H9 (cell line): ENCODE data around the gene LIN9. TPM values are rescaled to one million over a fixed set of nuclear protein-coding genes. Genes with fewer than 3 reads are reported as not detected.

Source experiments
- DNase-seq: peaks from one replicate; pipeline ENCODE4 v3.0.0-alpha.2; 2017
- H2AFZ ChIP-seq: one replicate; pipeline ENCODE4 v1.6.1; 2013; ENCODE audit warnings: mild to moderate bottlenecking, low read length, control low read depth, moderate library complexity
- H2AK5ac ChIP-seq: 2 replicates; pipeline ENCODE4 v1.6.1; 2013; ENCODE audit warnings: low read length, control low read depth, mixed read lengths; ENCODE audit not compliant: insufficient read length
- H2BK120ac ChIP-seq: one replicate; pipeline ENCODE4 v1.6.1; 2013; ENCODE audit warnings: low read depth, mild to moderate bottlenecking, low read length, control low read depth, inconsistent platforms; ENCODE audit not compliant: poor library complexity, severe bottlenecking
- H2BK12ac ChIP-seq: 2 replicates; pipeline ENCODE4 v1.6.1; 2013; ENCODE audit warnings: low read length, control low read depth, mixed read lengths, low read depth; ENCODE audit not compliant: insufficient read length
- H2BK15ac ChIP-seq: 2 replicates; pipeline ENCODE4 v1.6.1; 2013; ENCODE audit warnings: low read depth, low read length, control low read depth
- H2BK20ac ChIP-seq: one replicate; pipeline ENCODE4 v1.6.1; 2013; ENCODE audit warnings: low read depth, mild to moderate bottlenecking, low read length, control low read depth, inconsistent platforms; ENCODE audit not compliant: poor library complexity, severe bottlenecking
- H2BK5ac ChIP-seq: 2 replicates; pipeline ENCODE4 v1.6.1; 2013; ENCODE audit warnings: low read length, control low read depth, mixed read lengths; ENCODE audit not compliant: insufficient read length
- H3K14ac ChIP-seq: 2 replicates; pipeline ENCODE4 v1.6.1; 2013; ENCODE audit warnings: low read length, control low read depth; ENCODE audit not compliant: insufficient read depth
- H3K18ac ChIP-seq: 2 replicates; pipeline ENCODE4 v1.6.1; 2013; ENCODE audit warnings: low read depth, mild to moderate bottlenecking, mixed read lengths, low read length, control low read depth; ENCODE audit not compliant: insufficient read length
- H3K23ac ChIP-seq: 2 replicates; pipeline ENCODE4 v1.6.1; 2013; ENCODE audit warnings: low read length, control low read depth, mixed read lengths, low read depth; ENCODE audit not compliant: insufficient read length
- H3K23me2 ChIP-seq: 2 replicates; pipeline ENCODE4 v1.6.1; 2013; ENCODE audit warnings: low read depth, mild to moderate bottlenecking, mixed read lengths, low read length, control low read depth; ENCODE audit not compliant: insufficient read length, poor library complexity, severe bottlenecking
- H3K27ac ChIP-seq: 2 replicates; pipeline ENCODE4 v1.5.1; 2013; ENCODE audit warnings: low read length, control low read depth, mixed read lengths, low read depth; ENCODE audit not compliant: insufficient read length
- H3K27me3 ChIP-seq: 2 replicates; pipeline ENCODE4 v1.6.1; 2013; ENCODE audit warnings: low read length, control low read depth, inconsistent platforms; ENCODE audit not compliant: insufficient read depth
- H3K4ac ChIP-seq: 2 replicates; pipeline ENCODE4 v1.6.1; 2013; ENCODE audit warnings: low read depth, mild to moderate bottlenecking, control low read depth, inconsistent platforms, low read length, moderate library complexity
- H3K4me1 ChIP-seq: 2 replicates; pipeline ENCODE4 v1.6.1; 2013; ENCODE audit warnings: low read length, control low read depth, inconsistent platforms; ENCODE audit not compliant: insufficient read depth
- H3K4me2 ChIP-seq: 2 replicates; pipeline ENCODE4 v1.6.1; 2013; ENCODE audit warnings: low read length, control low read depth, mixed read lengths; ENCODE audit not compliant: insufficient read length, insufficient read depth
- H3K56ac ChIP-seq: 2 replicates; pipeline ENCODE4 v1.6.1; 2013; ENCODE audit warnings: low read depth, mild to moderate bottlenecking, mixed read lengths, low read length, control low read depth; ENCODE audit not compliant: insufficient read length
- H3K79me1 ChIP-seq: 2 replicates; pipeline ENCODE4 v1.6.1; 2013; ENCODE audit warnings: low read depth, mild to moderate bottlenecking, moderate library complexity, low read length, control low read depth, inconsistent platforms; ENCODE audit not compliant: insufficient read depth, poor library complexity, severe bottlenecking
- H3K79me2 ChIP-seq: 2 replicates; pipeline ENCODE4 v1.6.1; 2013; ENCODE audit warnings: low read length, control low read depth, inconsistent platforms; ENCODE audit not compliant: insufficient read depth
- H3K9ac ChIP-seq: 2 replicates; pipeline ENCODE4 v1.6.1; 2013; ENCODE audit warnings: low read length, control low read depth, mixed read lengths; ENCODE audit not compliant: insufficient read length; ENCODE audit errors: extremely low read depth
- H3K9me3 ChIP-seq: one replicate; pipeline ENCODE4 v1.6.1; 2013; ENCODE audit warnings: low read depth, low read length, inconsistent platforms; ENCODE audit not compliant: control insufficient read depth
- H3T11ph ChIP-seq: one replicate; pipeline ENCODE4 v1.6.1; 2013; ENCODE audit warnings: mild to moderate bottlenecking, low read length, control low read depth, inconsistent platforms
- H4K20me1 ChIP-seq: one replicate; pipeline ENCODE4 v1.6.1; 2013; ENCODE audit not compliant: control insufficient read depth, insufficient read length, insufficient read depth
- H4K5ac ChIP-seq: 2 replicates; pipeline ENCODE4 v1.6.1; 2013; ENCODE audit warnings: low read depth, mild to moderate bottlenecking, mixed read lengths, low read length, control low read depth; ENCODE audit not compliant: insufficient read length
- H4K8ac ChIP-seq: replicated peaks from 2 replicates; pipeline ENCODE4 v1.6.1; 2013; ENCODE audit warnings: low read length, control low read depth, mixed read lengths, low read depth; ENCODE audit not compliant: insufficient read length
- H4K91ac ChIP-seq: 2 replicates; pipeline ENCODE4 v1.6.1; 2013; ENCODE audit warnings: low read depth, mild to moderate bottlenecking, moderate library complexity, mixed read lengths, low read length, control low read depth; ENCODE audit not compliant: insufficient read length
- H3K27ac Mint-ChIP-seq, 3 experiments: 2 replicates in 2 of 3; 3 replicates in 1 of 3; pipeline ENCODE4 v1.8.0; 2020 to 2021; ENCODE audit warnings: mixed read lengths in 3 of 3, mild to moderate bottlenecking in 1 of 3, moderate library complexity in 1 of 3
- H3K27me3 Mint-ChIP-seq: 2 replicates; pipeline ENCODE4 v1.8.0; 2021; ENCODE audit warnings: low read depth, mild to moderate bottlenecking, moderate library complexity, mixed read lengths
- H3K36me3 Mint-ChIP-seq, 3 experiments: 2 replicates in 2 of 3; 3 replicates in 1 of 3; pipeline ENCODE4 v1.8.0; 2020 to 2021; ENCODE audit warnings: low read depth in 3 of 3, mixed read lengths in 3 of 3; ENCODE audit not compliant: insufficient read depth in 1 of 3
- H3K4me1 Mint-ChIP-seq, 2 experiments: 2 replicates each; pipeline ENCODE4 v1.8.0; 2020; ENCODE audit warnings: mixed read lengths in 2 of 2
- H3K4me3 Mint-ChIP-seq, 2 experiments: 2 replicates in 1 of 2; 3 replicates in 1 of 2; pipeline ENCODE4 v1.8.0; 2020 to 2021; ENCODE audit warnings: mild to moderate bottlenecking in 2 of 2, mixed read lengths in 2 of 2, moderate library complexity in 1 of 2
- H3K9me3 Mint-ChIP-seq, 2 experiments: 2 replicates in 1 of 2; 3 replicates in 1 of 2; pipeline ENCODE4 v1.8.0; 2020; ENCODE audit warnings: mild to moderate bottlenecking in 2 of 2, mixed read lengths in 2 of 2, moderate library complexity in 1 of 2
- WGBS: extraction: QIAGEN DNeasy Blood & Tissue Kit; methylation state at CpG from one replicate; pipeline ENCODE4 v1.1.7; 2013; ENCODE audit warnings: missing lambda C conversion rate, low lambda C conversion rate, mixed read lengths; ENCODE audit not compliant: insufficient read length; ENCODE audit errors: extremely low coverage; 5-methylcytosine and 5-hydroxymethylcytosine counted together
- total RNA-seq: library from RNA; stranded (reverse); gene quantifications from 2 replicates; pipeline ENCODE4 v1.2.1, GENCODE V29; 2021
- TF ChIP-seq, protein P1 (sequence below): fragments of 200-600 bp; sonication (generic); conservative IDR thresholded peaks from 3 replicates; pipeline ENCODE4 v1.8.0; 2021; ENCODE audit warnings: antibody characterized with exemption, mild to moderate bottlenecking

The LIN9 gene
- total RNA-seq, 1 experiment from 2014 or later = 9.5 TPM

- Mint-ChIP-seq H3K36me3 (no peaks in the 10 kb centered on the region), H3K27ac (no peak overlapping the region), H3K27me3 (peaks cover 21% of the 10 kb centered on the region), H3K4me3 (no peak overlapping the region), H3K9me3 (no peaks in the 10 kb centered on the region), H3K4me1 (peaks cover 17 to 18% of the 10 kb centered on the region in 2 experiments)
- H3K14ac ChIP-seq = no peak overlapping the region
- H3K9ac ChIP-seq = no peak overlapping the region
- H2AFZ ChIP-seq = no peak overlapping the region
- no peak overlapping the region for H3T11ph ChIP-seq
- no peaks in the 10 kb centered on the region for H3K9me3 ChIP-seq
- no peak overlapping the region for H2BK12ac ChIP-seq
- H3K79me1 ChIP-seq = peaks cover 4% of the 10 kb centered on the region
- H3K4me2 ChIP-seq = no peak overlapping the region
- TF ChIP-seq, protein P1, sequence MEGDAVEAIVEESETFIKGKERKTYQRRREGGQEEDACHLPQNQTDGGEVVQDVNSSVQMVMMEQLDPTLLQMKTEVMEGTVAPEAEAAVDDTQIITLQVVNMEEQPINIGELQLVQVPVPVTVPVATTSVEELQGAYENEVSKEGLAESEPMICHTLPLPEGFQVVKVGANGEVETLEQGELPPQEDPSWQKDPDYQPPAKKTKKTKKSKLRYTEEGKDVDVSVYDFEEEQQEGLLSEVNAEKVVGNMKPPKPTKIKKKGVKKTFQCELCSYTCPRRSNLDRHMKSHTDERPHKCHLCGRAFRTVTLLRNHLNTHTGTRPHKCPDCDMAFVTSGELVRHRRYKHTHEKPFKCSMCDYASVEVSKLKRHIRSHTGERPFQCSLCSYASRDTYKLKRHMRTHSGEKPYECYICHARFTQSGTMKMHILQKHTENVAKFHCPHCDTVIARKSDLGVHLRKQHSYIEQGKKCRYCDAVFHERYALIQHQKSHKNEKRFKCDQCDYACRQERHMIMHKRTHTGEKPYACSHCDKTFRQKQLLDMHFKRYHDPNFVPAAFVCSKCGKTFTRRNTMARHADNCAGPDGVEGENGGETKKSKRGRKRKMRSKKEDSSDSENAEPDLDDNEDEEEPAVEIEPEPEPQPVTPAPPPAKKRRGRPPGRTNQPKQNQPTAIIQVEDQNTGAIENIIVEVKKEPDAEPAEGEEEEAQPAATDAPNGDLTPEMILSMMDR = no peak
- no peak overlapping the region for H3K18ac ChIP-seq
- peaks cover 11% of the 10 kb centered on the region for H3K23me2 ChIP-seq
- H4K91ac ChIP-seq = no peak overlapping the region
- H3K27ac ChIP-seq = no peak overlapping the region
- no peak overlapping the region for H3K4ac ChIP-seq
- H3K56ac ChIP-seq = no peak overlapping the region
- no peaks in the 10 kb centered on the region for H4K20me1 ChIP-seq
- peaks cover 5% of the 10 kb centered on the region; the same call in 1 of the 2 replicates for H3K79me2 ChIP-seq
- H3K23ac ChIP-seq = no peak overlapping the region
- H2AK5ac ChIP-seq = no peak overlapping the region
- no peaks in the 10 kb centered on the region; the same call in 1 of the 2 replicates for H3K27me3 ChIP-seq
- no peak overlapping the region for H2BK120ac ChIP-seq
- no peak overlapping the region for H4K8ac ChIP-seq
- no peak overlapping the region for H4K5ac ChIP-seq
- DNase-seq = no peak
- H2BK15ac ChIP-seq = no peak overlapping the region
- WGBS = no CpG with 5 or more reads among the region's 2 CpGs
- no peak overlapping the region for H2BK5ac ChIP-seq
- no peak overlapping the region for H2BK20ac ChIP-seq
- H3K4me1 ChIP-seq = peaks cover 3% of the 10 kb centered on the region; the same call in 1 of the 2 replicates
These were observed 3.1 kb upstream of the LIN9 start for GRCh38 chr1:226312065-226312464.
